K562 (cell line): ENCODE results near the gene SEMA4G. TPM values are rescaled to one million over a fixed set of nuclear protein-coding genes. Genes with fewer than 3 reads are reported as not detected.

Experiments
- ATAC-seq: fragments of 200-7000 bp; cut with Tn5 transposase; 3 replicates; pipeline ENCODE4 v1.9.1; 2020; ENCODE audit warnings: moderate library complexity
- BruUV-seq: library from RNA; stranded (reverse); fragments of 400-500 nt; replicated peaks from 2 replicates; lab custom pipeline; 2021; lab: Mats Ljungman, UMichigan
- CTCF ChIA-PET: fragments of 300-600 bp; formaldehyde crosslinking; extraction: SDS; loops from one replicate; lab custom pipeline; 2021; ENCODE audit warnings: low intra/inter-chr PET ratio; lab: Yijun Ruan, JAX
- POLR2A ChIA-PET: fragments of 300-600, 350-650 bp; sonication (Branson Sonifier 250); formaldehyde crosslinking; extraction: SDS; loops from one replicate; lab custom pipeline; 2021; ENCODE audit warnings: antibody characterized with exemption, inconsistent platforms; lab: Yijun Ruan, JAX
- DNase-seq, 4 experiments: peaks; one replicate each; pipeline versions ENCODE4 v3.0.0 to v3.0.0-alpha.2; 2011 to 2018; ENCODE audit warnings: low spot score in 3 of 4, mixed read lengths in 3 of 4; ENCODE audit errors: extremely low read depth in 1 of 4
- FAIRE-seq: peaks from 2 replicates; lab custom pipeline; 2011; peaks lifted over from hg19 to GRCh38; lab: Jason Lieb, UNC
- H2AFZ ChIP-seq: 2 replicates; pipeline ENCODE4 v1.6.0; 2011; ENCODE audit warnings: low read depth, low read length, control low read depth, inconsistent platforms
- H3K27ac ChIP-seq: fragments of 200-600 bp; 3 replicates; pipeline ENCODE4 v1.8.0; 2011; ENCODE audit warnings: low read depth, mild to moderate bottlenecking, control low read depth, inconsistent platforms, low read length, moderate library complexity, mixed read lengths; ENCODE audit errors: extremely low read depth
- H3K27me3 ChIP-seq, 2 experiments: fragments of 300-600 bp in 1 of 2; 2 replicates in 1 of 2; 3 replicates in 1 of 2; pipeline versions ENCODE4 v1.6.0 to v1.8.0; 2011; ENCODE audit warnings: inconsistent platforms in 2 of 2, low read length in 2 of 2, mild to moderate bottlenecking in 1 of 2, mixed read lengths in 1 of 2, moderate library complexity in 1 of 2; ENCODE audit not compliant: control insufficient read depth in 2 of 2, insufficient read depth in 2 of 2
- H3K36me3 ChIP-seq: fragments of 300-600 bp; 3 replicates; pipeline ENCODE4 v1.8.0; 2011; ENCODE audit warnings: mild to moderate bottlenecking, low read length, inconsistent platforms; ENCODE audit not compliant: control insufficient read depth, insufficient read depth
- H3K4me1 ChIP-seq, 2 experiments: fragments of 200-600 bp in 1 of 2; replicated peaks in 1 of 2; 2 replicates in 1 of 2; 3 replicates in 1 of 2; pipeline versions ENCODE4 v1.5.1 to v1.8.0; 2011; ENCODE audit warnings: inconsistent platforms in 2 of 2, low read length in 2 of 2, mild to moderate bottlenecking in 1 of 2, mixed read lengths in 1 of 2, moderate library complexity in 1 of 2; ENCODE audit not compliant: control insufficient read depth in 2 of 2, insufficient read depth in 2 of 2
- H3K4me2 ChIP-seq: 2 replicates; pipeline ENCODE4 v1.6.1; 2011; ENCODE audit warnings: low read length, control low read depth, inconsistent platforms, mixed read lengths; ENCODE audit not compliant: insufficient read depth
- H3K4me3 ChIP-seq: fragments of 200-600 bp; sonication (generic), shearing (Covaris generic); 2 replicates; pipeline ENCODE4 v1.5.1; 2016; ENCODE audit warnings: control low read depth, inconsistent platforms
- H3K79me2 ChIP-seq: fragments of 200-600 bp; 3 replicates; pipeline ENCODE4 v1.8.0; 2011; ENCODE audit warnings: low read length, inconsistent platforms; ENCODE audit not compliant: control insufficient read depth, insufficient read depth
- H3K9ac ChIP-seq, 2 experiments: 2 replicates each; pipeline versions ENCODE4 v1.6.0 to v1.6.1; 2011; ENCODE audit warnings: low read depth in 2 of 2, low read length in 2 of 2, control low read depth in 1 of 2, inconsistent platforms in 1 of 2, mild to moderate bottlenecking in 1 of 2, mixed read lengths in 1 of 2; ENCODE audit not compliant: insufficient read depth in 1 of 2
- H3K9me1 ChIP-seq: one replicate; pipeline ENCODE4 v1.6.0; 2011; ENCODE audit warnings: inconsistent platforms, mild to moderate bottlenecking, low read length, moderate library complexity; ENCODE audit not compliant: control insufficient read depth, insufficient read depth
- H3K9me3 ChIP-seq: replicated peaks from 2 replicates; pipeline ENCODE4 v1.5.1; 2011; ENCODE audit warnings: low read depth, low read length, inconsistent platforms; ENCODE audit not compliant: control insufficient read depth, insufficient read depth
- H4K20me1 ChIP-seq: replicated peaks from 2 replicates; pipeline ENCODE4 v1.6.1; 2011; ENCODE audit warnings: low read length, inconsistent platforms, mixed read lengths; ENCODE audit not compliant: control insufficient read depth, insufficient read depth
- ESRRA ChIP-seq: fragments of 450-650 bp; IDR thresholded peaks from 2 replicates; pipeline ENCODE4 v1.6.1; 2014; ENCODE audit warnings: low read depth, mild to moderate bottlenecking, moderate library complexity, borderline replicate concordance
- GATAD2A ChIP-seq: fragments of 450-650 bp; IDR thresholded peaks from 2 replicates; pipeline ENCODE4 v1.6.1; 2017
- NCOR1 ChIP-seq: fragments of 450-650 bp; IDR thresholded peaks from 2 replicates; pipeline ENCODE4 v1.6.1; 2016; ENCODE audit warnings: mild to moderate bottlenecking, moderate library complexity
- WGBS: fragments of 100-300 bp; shearing (Covaris generic); methylation state at CpG from one replicate; pipeline ENCODE4 v1.1.6; 2016; ENCODE audit warnings: low coverage, mixed read lengths; ENCODE audit not compliant: insufficient coverage; ENCODE audit errors: missing lambda C conversion rate; 5-methylcytosine and 5-hydroxymethylcytosine counted together
- in situ Hi-C: fragments of 300-500 bp; cut with MboI; formaldehyde crosslinking; loops from 4 replicates; pipeline ENCODE4 v1.15.0; 2018; ENCODE audit warnings: inconsistent platforms, mixed read lengths
- intact Hi-C: fragments of 100-400 bp; cut with micrococcal nuclease; formaldehyde crosslinking; loops from 2 replicates; pipeline ENCODE4 v1.14.2; 2022
- polyA plus RNA-seq, 8 experiments: library from polyadenylated mRNA; depleted of rRNA in 4 of 8; stranded (reverse) in 5 of 8; unstranded in 3 of 8; fragments of >200 nt; fragmentation: Nextera tagmentation in 2 of 8; fragmentation: Illumina TruSeq in 1 of 8; extraction: Ambion mirVana in 2 of 8; extraction: Trizol in 1 of 8; gene quantifications; 2 replicates each; pipeline versions ENCODE4 v1.2.1 to v1.2.3, GENCODE V29; 2011 to 2014; ENCODE audit warnings: inconsistent platforms in 1 of 8, missing spikeins in 1 of 8
- total RNA-seq, 7 experiments: library from RNA; depleted of rRNA in 6 of 7; stranded (reverse); fragments of >200 nt in 6 of 7; fragmentation: Illumina TruSeq in 2 of 7; extraction: Trizol in 2 of 7; gene quantifications; 2 replicates each; pipeline versions ENCODE4 v1.2.1 to v1.2.3, GENCODE V29; 2011 to 2021; ENCODE audit warnings: low replicate concordance in 1 of 7
- TF ChIP-seq, protein P1 (sequence below): fragments of 250-450 bp; sonication (Bioruptor Pico); IDR thresholded peaks from 2 replicates; pipeline ENCODE4 v1.4.0; 2020; ENCODE audit warnings: mild to moderate bottlenecking, moderate library complexity
- TF ChIP-seq, protein P2 (sequence below): fragments of 150-350 bp; conservative IDR thresholded peaks from 2 replicates; pipeline ENCODE4 v1.6.1; 2014; ENCODE audit warnings: low read length
- TF ChIP-seq, protein P3 (sequence below): fragments of 450-650 bp; IDR thresholded peaks from 2 replicates; pipeline ENCODE4 v1.6.1; 2016; ENCODE audit warnings: mild to moderate bottlenecking, moderate library complexity

The SEMA4G gene
- total and polyA plus RNA-seq, 9 of the 15 experiments (the other 6 are each of a cell fraction or from before 2014, with no cell fraction given) = 0.40 to 7.8 (median 1.8) TPM

DNA sequence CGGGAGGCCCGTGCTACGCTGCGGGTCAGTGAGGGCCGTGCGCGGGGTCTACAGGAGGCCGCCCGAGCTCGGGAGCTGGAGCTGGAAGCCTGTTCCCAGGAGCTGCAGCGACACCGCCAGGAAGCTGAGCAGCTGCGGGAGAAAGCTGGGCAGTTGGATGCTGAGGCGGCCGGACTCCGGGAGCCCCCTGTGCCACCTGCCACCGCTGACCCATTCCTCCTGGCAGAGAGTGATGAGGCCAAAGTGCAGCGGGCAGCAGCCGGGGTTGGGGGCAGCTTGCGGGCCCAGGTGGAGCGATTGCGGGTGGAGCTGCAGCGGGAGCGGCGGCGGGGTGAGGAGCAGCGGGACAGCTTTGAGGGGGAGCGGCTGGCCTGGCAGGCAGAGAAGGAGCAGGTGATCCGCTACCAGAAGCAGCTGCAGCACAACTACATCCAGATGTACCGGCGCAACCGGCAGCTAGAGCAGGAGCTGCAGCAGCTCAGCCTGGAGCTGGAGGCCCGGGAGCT lies 37.3 kb downstream of the SEMA4G start:
- peaks cover 5 to 53% of the 10 kb centered on the region in 2 experiments; a peak in 4 of 5 replicates for H3K4me1 ChIP-seq
- TF ChIP-seq NCOR1 (no peak), ESRRA (no peak; the same call in 1 of the 2 replicates), GATAD2A (no peak)
- TF ChIP-seq, protein P1, sequence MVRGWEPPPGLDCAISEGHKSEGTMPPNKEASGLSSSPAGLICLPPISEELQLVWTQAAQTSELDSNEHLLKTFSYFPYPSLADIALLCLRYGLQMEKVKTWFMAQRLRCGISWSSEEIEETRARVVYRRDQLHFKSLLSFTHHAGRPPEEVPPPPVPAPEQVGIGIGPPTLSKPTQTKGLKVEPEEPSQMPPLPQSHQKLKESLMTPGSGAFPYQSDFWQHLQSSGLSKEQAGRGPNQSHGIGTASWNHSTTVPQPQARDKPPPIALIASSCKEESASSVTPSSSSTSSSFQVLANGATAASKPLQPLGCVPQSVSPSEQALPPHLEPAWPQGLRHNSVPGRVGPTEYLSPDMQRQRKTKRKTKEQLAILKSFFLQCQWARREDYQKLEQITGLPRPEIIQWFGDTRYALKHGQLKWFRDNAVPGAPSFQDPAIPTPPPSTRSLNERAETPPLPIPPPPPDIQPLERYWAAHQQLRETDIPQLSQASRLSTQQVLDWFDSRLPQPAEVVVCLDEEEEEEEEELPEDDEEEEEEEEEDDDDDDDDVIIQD = no peak
- TF ChIP-seq, protein P2, sequence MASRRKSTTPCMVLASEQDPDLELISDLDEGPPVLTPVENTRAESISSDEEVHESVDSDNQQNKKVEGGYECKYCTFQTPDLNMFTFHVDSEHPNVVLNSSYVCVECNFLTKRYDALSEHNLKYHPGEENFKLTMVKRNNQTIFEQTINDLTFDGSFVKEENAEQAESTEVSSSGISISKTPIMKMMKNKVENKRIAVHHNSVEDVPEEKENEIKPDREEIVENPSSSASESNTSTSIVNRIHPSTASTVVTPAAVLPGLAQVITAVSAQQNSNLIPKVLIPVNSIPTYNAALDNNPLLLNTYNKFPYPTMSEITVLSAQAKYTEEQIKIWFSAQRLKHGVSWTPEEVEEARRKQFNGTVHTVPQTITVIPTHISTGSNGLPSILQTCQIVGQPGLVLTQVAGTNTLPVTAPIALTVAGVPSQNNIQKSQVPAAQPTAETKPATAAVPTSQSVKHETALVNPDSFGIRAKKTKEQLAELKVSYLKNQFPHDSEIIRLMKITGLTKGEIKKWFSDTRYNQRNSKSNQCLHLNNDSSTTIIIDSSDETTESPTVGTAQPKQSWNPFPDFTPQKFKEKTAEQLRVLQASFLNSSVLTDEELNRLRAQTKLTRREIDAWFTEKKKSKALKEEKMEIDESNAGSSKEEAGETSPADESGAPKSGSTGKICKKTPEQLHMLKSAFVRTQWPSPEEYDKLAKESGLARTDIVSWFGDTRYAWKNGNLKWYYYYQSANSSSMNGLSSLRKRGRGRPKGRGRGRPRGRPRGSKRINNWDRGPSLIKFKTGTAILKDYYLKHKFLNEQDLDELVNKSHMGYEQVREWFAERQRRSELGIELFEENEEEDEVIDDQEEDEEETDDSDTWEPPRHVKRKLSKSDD = no peak
- TF ChIP-seq, protein P3, sequence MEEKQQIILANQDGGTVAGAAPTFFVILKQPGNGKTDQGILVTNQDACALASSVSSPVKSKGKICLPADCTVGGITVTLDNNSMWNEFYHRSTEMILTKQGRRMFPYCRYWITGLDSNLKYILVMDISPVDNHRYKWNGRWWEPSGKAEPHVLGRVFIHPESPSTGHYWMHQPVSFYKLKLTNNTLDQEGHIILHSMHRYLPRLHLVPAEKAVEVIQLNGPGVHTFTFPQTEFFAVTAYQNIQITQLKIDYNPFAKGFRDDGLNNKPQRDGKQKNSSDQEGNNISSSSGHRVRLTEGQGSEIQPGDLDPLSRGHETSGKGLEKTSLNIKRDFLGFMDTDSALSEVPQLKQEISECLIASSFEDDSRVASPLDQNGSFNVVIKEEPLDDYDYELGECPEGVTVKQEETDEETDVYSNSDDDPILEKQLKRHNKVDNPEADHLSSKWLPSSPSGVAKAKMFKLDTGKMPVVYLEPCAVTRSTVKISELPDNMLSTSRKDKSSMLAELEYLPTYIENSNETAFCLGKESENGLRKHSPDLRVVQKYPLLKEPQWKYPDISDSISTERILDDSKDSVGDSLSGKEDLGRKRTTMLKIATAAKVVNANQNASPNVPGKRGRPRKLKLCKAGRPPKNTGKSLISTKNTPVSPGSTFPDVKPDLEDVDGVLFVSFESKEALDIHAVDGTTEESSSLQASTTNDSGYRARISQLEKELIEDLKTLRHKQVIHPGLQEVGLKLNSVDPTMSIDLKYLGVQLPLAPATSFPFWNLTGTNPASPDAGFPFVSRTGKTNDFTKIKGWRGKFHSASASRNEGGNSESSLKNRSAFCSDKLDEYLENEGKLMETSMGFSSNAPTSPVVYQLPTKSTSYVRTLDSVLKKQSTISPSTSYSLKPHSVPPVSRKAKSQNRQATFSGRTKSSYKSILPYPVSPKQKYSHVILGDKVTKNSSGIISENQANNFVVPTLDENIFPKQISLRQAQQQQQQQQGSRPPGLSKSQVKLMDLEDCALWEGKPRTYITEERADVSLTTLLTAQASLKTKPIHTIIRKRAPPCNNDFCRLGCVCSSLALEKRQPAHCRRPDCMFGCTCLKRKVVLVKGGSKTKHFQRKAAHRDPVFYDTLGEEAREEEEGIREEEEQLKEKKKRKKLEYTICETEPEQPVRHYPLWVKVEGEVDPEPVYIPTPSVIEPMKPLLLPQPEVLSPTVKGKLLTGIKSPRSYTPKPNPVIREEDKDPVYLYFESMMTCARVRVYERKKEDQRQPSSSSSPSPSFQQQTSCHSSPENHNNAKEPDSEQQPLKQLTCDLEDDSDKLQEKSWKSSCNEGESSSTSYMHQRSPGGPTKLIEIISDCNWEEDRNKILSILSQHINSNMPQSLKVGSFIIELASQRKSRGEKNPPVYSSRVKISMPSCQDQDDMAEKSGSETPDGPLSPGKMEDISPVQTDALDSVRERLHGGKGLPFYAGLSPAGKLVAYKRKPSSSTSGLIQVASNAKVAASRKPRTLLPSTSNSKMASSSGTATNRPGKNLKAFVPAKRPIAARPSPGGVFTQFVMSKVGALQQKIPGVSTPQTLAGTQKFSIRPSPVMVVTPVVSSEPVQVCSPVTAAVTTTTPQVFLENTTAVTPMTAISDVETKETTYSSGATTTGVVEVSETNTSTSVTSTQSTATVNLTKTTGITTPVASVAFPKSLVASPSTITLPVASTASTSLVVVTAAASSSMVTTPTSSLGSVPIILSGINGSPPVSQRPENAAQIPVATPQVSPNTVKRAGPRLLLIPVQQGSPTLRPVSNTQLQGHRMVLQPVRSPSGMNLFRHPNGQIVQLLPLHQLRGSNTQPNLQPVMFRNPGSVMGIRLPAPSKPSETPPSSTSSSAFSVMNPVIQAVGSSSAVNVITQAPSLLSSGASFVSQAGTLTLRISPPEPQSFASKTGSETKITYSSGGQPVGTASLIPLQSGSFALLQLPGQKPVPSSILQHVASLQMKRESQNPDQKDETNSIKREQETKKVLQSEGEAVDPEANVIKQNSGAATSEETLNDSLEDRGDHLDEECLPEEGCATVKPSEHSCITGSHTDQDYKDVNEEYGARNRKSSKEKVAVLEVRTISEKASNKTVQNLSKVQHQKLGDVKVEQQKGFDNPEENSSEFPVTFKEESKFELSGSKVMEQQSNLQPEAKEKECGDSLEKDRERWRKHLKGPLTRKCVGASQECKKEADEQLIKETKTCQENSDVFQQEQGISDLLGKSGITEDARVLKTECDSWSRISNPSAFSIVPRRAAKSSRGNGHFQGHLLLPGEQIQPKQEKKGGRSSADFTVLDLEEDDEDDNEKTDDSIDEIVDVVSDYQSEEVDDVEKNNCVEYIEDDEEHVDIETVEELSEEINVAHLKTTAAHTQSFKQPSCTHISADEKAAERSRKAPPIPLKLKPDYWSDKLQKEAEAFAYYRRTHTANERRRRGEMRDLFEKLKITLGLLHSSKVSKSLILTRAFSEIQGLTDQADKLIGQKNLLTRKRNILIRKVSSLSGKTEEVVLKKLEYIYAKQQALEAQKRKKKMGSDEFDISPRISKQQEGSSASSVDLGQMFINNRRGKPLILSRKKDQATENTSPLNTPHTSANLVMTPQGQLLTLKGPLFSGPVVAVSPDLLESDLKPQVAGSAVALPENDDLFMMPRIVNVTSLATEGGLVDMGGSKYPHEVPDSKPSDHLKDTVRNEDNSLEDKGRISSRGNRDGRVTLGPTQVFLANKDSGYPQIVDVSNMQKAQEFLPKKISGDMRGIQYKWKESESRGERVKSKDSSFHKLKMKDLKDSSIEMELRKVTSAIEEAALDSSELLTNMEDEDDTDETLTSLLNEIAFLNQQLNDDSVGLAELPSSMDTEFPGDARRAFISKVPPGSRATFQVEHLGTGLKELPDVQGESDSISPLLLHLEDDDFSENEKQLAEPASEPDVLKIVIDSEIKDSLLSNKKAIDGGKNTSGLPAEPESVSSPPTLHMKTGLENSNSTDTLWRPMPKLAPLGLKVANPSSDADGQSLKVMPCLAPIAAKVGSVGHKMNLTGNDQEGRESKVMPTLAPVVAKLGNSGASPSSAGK = no peak

More for the DNA sequence above, 37.3 kb downstream of the SEMA4G start:
- Histone ChIP-seq H3K27me3 (no peaks in the 10 kb centered on the region), H3K9me1 (no peaks in the 10 kb centered on the region), H3K4me2 (no peak overlapping the region), H3K4me3 (no peak overlapping the region), H3K9me3 (no peaks in the 10 kb centered on the region), H3K27ac (no peak overlapping the region), H3K36me3 (peaks cover 46% of the 10 kb centered on the region; the same call in 2 of the 3 replicates), H3K9ac (peak overlapping the region in 1 of 2 experiments; percentile 35; a peak in 1 of 4 replicates), H2AFZ (no peak overlapping the region), H3K79me2 (peaks cover 14% of the 10 kb centered on the region), H4K20me1 (no peaks in the 10 kb centered on the region)
- no peak for DNase-seq
- in situ Hi-C loops (no loop called here), intact Hi-C loops (no loop called here)
- BruUV-seq = no TSS peak
- POLR2A ChIA-PET = interaction anchor here (0.6 to 1.5 kb wide), 5 partner anchors 11 to 215 kb away, joined by 3 read pairs; no protein-coding TSS in a partner anchor
- FAIRE-seq = no peak
- CTCF ChIA-PET = no interaction called here
- 89% methylated on average over 22 of the region's 33 CpGs for WGBS
- ATAC-seq = no peak
